GM10266 (cell line): ENCODE data around the gene ASB15.

Source experiments
- DNase-seq: peaks from one replicate; pipeline ENCODE4 v3.0.0; 2012; ENCODE audit errors: extremely low spot score
- TF ChIP-seq, protein P1 (sequence below): IDR thresholded peaks from 2 replicates; pipeline ENCODE4 v1.5.1; 2012; ENCODE audit warnings: mild to moderate bottlenecking, low read depth; ENCODE audit not compliant: control insufficient read depth, insufficient read depth; ENCODE audit errors: missing control alignments

Gene ASB15

DNA sequence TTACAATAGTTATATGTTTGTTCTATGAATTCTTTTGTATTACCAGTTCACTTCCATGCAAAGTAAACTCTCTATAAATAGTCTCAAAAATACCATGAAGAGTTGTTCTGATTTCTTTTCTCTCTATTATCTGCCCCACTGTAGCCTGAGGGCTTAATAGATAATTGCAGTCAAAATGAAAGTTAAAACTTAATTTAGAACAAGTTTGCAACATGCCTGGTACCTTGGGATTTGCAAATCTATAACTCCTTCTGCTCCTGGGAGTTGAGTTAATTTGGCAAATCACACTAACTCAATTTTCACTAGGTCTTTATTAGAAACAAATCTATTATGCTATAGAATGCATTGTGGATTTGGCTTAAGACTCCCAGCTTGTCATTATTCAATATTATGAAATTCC lies 22.2 kb upstream of the ASB15 start:
- TF ChIP-seq, protein P1, sequence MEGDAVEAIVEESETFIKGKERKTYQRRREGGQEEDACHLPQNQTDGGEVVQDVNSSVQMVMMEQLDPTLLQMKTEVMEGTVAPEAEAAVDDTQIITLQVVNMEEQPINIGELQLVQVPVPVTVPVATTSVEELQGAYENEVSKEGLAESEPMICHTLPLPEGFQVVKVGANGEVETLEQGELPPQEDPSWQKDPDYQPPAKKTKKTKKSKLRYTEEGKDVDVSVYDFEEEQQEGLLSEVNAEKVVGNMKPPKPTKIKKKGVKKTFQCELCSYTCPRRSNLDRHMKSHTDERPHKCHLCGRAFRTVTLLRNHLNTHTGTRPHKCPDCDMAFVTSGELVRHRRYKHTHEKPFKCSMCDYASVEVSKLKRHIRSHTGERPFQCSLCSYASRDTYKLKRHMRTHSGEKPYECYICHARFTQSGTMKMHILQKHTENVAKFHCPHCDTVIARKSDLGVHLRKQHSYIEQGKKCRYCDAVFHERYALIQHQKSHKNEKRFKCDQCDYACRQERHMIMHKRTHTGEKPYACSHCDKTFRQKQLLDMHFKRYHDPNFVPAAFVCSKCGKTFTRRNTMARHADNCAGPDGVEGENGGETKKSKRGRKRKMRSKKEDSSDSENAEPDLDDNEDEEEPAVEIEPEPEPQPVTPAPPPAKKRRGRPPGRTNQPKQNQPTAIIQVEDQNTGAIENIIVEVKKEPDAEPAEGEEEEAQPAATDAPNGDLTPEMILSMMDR = no peak
- DNase-seq = no peak

DNA sequence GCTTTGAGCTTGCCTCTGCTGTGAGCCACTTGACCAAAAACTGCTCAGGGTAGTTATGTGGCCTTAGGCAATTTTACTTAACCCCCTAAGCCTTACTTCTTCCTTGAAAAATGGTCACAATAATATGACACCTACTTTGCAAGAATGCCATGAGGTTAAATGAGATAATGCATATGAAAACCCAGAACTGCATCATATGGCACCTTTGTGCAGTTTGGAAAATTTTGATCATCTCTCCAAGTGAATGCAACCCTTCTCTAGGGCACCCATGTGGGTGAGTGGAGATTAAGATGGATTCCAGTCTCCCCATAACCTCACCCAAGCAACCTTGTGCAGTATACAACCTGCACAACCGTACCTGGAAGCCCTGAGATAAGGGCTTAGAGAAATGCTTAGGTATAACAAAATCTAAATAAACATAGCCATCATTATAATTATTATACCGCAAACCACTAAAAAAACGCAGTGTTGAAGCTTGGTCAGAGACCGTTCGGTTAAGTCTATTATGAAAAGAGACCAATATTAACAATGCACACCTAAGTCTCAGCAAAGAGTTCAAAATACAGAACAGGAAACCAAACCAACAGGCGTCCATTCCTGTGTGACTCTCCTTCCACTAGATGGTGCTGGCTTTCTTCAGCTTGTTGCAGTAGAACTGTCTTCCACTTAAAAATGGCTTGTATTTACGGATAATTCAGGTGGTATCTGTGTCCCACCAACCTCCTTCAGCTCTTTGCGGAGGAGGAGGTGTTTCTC lies 21.0 kb upstream of the ASB15 start:
- TF ChIP-seq, protein P1 = peak; percentile 57
- DNase-seq = peak; percentile 17

DNA sequence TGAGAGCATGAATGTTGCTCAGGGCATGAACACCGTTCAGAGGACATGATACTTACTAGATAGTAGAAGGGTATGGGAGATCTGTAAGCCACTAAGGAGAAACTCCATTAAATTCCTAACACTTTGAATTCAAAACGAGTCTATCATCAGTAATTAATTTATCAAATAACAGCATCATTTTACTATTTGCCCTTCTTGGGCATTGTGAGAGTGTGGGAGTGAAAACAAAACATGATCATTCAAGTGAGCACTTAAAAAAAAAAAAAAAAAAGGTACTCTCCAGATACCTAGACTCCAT lies 20.5 kb upstream of the ASB15 start:
- TF ChIP-seq, protein P1 = no peak
- DNase-seq = no peak

DNA sequence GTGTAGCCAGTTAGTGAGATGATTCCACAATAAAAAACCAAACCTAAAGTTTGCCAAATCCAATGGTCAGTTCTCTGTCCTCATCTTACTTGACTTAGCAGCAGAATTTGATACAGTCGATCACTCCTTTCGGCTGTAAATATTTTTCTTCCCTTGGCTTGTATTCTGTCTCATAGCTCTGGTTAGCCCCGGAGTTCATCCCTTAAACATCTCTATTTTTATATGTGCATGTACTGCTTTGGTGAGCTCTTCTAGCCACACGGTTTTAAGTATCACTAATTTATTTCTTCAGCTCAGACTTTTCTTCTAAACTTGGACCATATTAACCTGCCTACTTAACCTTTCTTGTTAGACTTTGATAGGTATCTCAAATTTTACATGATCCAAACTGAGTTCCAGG lies 17.8 kb upstream of the ASB15 start:
- no peak for DNase-seq

DNA sequence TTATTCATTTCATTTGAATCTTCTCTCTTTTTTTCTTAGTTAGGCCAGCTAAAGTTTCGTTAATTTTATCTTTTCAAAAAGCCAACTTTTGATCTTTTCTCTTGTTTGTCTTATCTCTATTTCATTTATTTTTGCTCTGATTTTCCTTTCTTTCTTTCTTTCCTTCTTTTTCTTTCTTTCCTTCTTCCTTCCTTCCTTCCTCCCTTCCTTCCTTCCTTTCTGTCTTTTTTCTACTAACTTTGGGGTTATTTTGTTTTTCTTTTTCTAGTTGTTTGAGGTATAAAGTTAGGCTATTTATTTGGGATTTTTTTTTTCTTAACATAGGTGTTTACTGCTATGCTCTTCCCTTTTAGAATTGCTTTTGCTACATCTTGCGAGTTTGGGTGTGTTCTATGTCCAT lies 13.2 kb upstream of the ASB15 start:
- no peak for DNase-seq
- TF ChIP-seq, protein P1 = no peak

More for the DNA sequence above, 17.8 kb upstream of the ASB15 start:
- TF ChIP-seq, protein P1 = no peak

DNA sequence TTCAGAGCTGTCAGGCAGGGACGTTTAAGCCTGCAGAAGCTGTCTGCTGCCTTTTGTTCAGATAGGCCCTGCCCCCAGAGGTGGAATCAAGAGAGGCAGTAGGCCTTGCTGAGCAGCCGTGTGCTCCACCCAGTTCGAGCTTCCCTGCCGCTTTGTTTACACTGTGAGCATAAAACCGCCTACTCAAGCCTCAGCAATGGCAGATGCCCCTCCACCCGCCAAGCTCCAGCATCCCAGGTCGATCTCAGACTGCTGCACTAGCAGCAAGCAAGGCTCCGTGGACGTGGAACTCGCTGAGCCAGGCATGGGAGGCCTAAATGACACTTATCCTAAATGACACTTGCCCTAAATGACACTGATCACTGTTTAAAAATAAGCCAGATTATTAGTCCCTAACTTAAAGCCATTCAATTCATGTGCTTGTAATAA lies 6.8 kb upstream of the ASB15 start:
- TF ChIP-seq, protein P1 = no peak
- DNase-seq = no peak

DNA sequence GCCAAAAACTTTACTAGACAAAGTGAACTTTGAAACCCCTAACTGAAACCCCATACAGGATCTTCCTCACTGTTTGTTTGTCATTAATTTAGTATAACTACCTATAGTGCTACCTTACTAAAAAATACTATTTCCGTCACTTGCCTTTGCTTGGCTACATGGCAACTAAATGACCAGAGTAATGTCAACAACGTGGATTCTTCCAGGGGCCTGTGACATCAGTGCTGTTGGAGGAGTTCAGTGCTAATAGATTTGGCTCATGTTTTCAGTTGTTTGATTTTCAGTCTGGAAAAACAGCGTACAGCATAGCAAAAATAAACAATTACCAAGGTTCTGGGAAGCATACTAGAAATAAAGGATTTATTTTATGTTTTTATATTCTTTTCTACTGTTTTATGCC lies 3.0 kb upstream of the ASB15 start:
- TF ChIP-seq, protein P1 = no peak
- no peak for DNase-seq
